Measurements from ENCODE around the gene DAB1. TPM values are rescaled to one million over a fixed set of nuclear protein-coding genes. Genes with fewer than 3 reads are reported as not detected.

DAB1 gene
- polyA plus RNA-seq, 1 donor: 5.6 TPM

DNA sequence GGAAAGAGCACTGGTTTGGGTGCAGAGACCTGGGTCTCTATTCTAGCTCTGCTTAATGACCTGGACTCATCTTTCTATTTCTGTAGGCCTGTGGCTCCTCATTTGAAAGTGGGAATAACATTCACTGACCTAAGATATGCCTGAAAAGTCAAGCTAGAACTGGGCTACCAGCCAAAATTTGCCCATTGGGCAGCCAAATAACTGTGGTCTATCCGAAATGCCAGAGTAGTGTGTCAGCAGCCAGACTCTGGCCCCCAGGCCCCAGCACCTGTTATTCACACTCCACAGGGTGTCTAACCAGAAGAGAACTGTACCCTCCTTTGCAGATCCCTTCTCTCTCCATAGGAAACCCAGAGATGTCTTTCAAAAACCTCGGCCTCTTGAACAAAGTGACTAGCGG is 12.6 kb downstream of the DAB1 start:
- no peak for DNase-seq

DNA sequence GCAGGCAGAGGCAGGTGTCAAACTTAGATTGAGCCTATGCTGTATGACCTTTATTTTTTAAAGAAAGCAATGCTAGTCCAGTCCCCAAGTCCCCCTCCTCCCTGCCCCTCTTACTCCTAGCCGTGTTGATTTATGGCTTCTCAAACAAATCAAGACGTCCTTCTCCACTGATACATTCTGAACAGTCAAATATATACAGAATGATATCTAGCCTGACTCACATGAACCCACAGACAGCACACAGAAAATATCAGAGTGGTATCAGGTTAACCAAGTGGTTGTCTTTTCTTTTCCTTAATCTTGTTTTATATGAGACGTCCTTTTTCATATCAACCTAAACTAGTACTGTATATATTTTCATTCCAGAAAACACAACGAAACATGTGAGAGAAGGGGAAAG is 13.4 kb downstream of the DAB1 start:
- no peak for DNase-seq

DNA sequence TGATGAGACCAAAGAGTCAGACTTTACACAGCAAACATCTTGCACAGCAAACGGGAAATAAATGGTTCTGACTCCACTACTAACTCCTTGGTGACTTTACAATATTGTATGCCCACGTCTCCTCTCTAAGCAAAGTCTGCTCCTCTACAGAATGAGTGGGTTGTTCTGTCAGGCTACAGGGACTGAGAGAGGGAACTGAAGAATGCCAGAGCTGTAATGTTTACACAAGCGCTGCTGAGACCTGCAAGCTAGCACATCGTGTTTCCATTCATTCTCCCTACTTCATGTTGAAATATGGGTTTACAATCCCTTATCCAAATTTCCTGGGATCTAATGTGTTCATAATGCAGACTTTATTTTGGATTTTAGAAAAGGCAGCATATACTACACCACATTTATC is 15.9 kb downstream of the DAB1 start:
- no peak for DNase-seq

DNA sequence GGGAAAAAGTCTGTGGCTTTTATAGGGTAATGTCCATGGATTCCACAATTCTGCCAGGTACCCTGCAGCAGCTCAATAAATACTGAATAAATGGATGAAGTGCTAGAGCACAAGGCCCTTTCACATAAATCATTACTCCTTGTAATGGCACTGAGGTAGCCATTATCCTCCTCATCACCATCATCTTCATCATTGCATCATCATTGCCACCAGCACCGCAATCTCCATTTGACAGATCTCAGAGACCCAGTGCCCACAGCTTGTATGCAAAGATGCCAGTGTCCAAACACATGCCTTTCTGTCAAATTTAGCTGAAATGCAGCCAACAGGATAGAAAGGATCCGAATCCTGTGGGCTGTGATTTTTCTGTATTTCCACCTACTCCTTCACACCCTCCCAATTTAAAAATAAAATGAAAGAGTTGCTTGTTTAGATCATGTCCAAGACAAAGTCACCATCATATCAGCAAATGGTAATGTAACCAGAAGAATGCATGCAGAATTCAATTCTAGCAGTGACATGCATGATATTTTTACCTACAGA is 17.4 kb downstream of the DAB1 start:
- no peak for DNase-seq

DNA sequence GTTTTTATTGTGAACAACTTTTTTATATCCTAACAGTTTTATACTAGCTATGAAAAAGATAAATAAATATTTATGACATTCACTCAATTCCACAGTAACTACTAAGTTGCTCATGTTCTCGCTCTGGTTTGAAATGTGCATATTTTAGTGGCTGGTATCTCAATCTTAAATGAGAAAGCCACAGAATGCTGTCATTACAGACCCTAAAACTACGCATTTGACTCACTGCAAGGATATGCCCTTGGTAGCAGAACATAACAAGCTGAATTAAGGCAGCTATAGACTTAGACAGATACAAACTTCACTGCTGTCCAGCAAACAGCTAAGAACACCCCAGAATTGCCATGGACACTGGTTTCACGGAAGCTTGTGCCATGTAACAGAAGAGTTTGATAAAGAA is 19.0 kb downstream of the DAB1 start:
- no peak for DNase-seq

DNA sequence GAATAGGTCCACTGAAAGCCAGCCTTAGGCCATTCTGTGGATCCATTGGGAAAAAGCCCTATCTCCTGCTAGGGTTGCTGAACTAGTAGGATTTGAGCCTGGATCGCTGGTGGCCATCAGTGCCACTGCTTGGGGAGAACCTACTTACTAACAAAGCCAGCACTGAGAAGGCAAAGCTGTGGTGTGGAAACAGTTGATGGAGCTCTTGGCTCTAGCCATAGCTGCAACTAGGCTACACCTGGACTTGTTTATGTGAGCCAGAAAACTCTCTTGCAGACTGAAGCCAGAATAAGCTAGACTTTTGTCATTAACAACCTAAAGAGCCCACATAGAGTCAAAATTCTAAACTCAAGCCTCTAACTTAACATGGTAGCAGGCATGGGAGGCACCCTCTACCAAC is 20.7 kb downstream of the DAB1 start:
- no peak for DNase-seq

DNA sequence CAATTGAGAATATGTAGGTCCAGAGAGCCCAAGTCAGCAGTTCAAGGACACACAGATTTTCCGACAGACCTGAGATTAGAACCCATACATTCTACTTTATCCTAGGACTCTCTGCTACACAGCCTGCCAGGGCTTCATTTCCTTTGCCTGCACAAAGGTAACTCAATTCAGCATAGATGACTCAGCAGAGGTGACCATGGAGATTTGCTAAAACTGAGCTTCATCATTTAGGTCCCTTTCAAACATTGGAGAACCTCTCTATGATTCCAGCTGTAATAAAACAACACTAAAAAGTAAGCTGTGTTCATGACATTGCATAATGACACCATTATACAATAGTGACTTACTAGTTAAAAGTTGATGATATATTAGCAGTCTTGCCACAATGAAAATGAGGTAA is 22.2 kb downstream of the DAB1 start:
- no peak for DNase-seq

DNA sequence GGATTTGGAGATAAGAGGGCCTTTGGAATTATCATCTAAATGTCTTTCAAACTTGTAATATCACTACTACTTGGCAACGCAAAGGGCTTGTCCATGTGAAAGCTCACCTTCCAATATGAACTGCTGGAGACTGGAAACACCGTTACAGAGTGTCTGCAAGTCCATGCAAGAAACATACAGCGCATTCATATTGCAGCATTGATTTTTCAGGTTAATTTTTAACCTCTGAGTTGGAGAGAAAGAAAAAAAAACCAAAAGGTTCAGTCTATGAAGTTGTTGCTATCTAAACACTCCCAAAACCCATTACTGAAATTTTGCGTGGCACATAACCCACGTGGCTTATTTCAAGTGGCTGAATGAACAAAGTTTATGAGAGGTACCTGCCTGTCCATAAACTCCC is 23.8 kb downstream of the DAB1 start:
- no peak for DNase-seq

DNA sequence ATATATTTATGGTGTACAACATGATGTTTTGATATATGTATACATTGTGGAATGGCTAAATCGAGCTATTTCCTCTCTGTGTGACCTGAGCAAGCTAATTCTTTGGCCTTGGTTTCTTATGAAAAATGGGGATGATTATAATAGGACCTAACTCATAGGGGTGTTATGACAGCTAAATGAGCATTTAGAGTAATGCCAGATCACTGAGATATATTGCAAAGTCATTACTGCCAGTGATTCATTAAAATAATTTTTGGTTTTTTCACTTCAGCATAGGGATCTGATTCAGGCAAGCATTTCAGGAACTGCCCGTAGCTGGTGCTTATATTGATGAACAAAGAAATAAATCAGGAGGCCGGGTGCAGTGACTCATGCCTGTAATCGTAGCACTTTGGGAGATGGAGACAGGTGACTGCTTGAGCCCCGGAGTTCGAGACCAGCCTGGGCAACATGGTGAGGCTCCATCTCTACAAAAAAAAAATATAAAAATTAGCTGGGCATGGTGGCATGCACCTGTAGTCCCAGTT is 30.7 kb downstream of the DAB1 start:
- DNase-seq: no peak

DNA sequence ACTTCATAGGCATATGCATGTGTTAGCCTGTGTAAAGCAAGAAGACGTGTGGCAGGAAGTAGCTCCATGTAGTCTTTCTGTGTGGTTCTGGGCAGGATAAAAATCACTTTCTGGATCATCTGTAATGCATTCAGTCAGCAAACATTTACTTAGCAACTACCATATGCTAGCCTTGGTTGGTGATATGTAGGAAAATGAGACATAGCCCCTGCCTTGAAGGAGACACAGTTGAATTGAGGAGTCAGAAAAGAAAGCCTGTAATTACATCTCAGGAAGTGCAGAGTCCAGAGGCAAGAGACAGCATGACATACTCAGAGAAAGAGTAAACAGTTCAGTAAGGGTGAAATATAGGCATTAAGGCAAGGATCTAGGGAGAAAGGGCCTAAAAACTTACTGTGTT is 38.5 kb downstream of the DAB1 start:
- no peak for DNase-seq

DNA sequence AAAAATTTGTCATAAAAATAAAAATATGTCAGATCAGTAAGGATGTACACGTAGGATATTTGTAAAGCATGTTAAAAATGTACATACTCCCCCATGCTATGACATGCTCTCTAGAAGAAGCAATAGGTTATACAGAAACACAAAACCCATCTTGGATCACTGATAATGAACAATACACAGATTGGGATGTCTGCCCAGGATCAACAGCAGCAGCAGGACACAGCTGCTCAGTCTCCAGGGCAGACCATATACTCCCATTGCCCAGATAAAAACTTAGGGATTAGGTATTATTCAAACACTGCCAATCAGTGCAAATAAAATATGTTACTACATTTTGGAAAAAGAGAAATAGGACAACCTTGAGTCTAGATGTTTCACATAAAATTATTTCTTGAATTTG is 39.0 kb downstream of the DAB1 start:
- DNase-seq: no peak

DNA sequence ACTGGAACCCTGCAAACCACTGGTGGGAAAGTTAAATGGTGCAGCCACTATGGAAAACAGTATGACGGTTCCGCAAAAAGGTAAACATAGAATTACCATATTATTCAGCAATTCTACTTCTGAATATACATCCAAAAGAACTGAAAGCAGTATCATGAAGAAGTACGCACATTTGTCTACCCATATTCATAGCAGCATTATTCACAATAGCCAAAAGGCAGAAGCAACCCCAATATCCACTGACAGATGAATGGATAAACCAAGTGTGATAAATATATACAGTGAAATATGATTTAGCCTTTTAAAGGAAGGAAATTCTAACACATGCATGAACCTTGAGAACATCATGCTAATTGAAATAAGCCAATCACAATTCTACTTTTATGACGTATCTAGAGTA is 39.6 kb downstream of the DAB1 start:
- no peak for DNase-seq

DNA sequence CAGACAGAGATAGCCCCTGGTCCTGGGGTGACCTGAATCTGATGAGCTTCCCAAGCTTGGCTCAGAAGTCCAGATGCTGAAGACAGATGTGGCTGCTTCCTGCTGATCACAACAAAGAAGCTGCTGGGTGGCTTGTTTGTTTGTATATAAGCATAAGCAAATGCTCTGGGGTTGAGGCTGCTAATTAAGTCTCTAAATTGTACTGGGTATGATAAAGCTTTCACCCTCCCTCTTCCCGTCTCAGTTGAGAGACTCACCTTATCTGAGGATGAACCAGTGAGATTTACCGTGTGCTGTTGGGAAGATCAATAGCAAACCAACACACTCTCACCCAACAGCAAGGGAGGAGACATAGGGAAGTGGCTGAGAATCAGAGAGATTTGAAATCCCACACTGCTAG is 42.0 kb downstream of the DAB1 start:
- no peak for DNase-seq

DNA sequence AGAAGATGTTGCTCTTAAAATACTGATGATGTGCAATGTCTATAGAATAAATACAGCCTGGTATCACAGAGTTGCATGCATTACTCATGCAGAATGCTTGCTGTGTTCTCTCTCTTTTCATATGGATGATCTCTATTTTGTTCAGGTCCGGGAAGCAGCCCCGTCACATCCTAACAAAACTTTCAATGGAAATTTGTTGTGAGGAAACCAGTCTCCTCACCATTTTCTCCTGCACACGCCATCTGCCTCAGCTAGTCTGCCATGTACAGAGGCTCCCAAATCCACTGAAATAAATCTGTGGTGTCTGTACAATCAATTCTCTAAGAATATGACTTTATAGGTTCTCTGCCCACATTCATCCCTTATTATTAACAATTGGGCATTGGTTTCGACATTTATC is 42.4 kb downstream of the DAB1 start:
- DNase-seq: no peak

DNA sequence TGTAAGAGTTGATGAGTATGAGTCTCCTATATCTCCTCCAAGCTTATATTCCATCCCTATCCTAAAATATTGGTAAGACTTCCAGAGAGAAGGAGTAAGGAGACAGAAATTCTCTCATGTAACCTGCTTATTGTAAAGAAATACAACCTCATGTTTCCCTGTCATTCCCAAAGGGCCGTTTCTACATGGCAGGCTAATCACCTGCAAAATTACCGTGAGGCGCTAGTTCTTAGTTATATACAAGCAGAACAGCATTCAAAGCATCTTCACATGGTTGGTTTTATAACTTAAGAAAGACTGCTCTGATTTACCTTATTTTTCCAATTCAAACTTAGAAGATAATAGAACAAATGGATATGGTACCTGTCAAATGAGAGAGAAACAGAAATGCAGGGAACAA is 42.9 kb downstream of the DAB1 start:
- DNase-seq: no peak

DNA sequence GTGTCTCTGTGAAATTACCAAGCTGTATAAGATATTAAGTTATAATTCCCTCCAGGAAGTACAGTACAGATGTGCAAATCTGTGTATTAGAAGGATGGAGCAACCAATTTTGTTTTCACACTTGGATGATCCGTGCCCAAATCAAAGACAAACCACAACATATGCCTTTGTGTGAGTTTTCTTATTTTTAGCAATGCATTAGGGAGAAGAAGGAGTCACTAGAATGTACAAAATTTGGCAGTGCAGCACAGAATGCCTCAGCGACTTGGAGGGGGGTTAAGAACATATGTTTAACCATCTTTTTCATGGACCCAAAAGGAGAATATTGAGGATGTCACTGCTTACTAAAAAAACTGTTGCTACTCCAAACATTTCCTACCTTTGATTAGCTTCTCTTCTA is 45.3 kb downstream of the DAB1 start:
- no peak for DNase-seq

DNA sequence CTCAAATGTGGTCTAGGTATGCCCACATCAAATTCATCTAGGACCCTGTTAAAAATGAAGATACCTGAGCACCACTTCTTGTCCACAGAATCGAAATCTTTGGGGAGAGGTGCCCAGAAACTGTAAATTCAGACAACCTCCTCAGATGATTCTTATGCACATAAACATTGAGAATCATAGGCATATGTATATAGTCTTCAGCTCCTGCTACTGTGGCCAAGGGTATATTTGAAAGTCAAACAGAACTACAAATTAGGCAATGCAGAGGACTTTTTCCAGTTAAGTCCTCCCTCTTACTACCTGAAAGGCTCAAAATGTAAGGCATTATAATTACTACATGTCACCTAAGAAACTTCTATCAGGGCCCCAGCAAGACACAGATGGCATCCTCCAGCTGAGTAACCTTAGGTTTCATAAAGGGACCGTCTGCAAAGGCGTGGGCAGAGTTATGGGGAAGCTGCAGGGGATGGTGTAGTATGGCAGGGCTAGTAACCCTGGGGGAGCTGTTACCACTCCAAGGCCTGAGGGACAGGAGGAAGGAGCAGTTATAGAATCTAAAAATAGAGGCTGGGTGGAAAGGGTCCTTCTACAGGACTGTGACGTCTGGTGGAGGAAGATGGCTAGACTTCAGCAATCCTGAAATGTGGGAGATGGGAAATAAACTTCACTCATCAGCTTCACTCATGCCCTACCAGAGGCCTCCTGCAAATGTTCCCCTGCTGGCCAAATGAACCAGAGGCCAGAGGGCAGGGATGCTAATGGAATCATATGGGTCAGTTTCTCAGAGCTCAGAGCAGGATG is 46.3 kb downstream of the DAB1 start:
- DNase-seq: no peak

DNA sequence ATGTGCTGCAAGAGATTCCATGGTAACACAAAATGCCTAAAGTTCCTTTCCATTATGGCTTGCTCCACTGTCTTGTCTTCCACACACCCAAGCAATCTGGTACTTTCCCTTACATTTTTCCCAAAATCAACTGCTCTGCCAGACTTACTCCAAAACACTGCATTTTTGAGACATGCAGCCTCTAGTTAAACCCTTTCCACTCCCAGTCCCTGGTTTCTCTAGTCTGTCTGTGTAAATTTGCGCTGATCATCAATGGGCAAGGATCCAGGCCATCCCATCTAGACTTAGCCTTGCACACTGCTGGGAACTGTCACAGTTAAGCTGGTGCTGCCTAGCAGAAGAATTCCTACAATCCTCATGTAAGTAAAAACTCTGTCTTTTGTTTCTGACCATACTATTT is 47.8 kb downstream of the DAB1 start:
- DNase-seq: no peak

DNA sequence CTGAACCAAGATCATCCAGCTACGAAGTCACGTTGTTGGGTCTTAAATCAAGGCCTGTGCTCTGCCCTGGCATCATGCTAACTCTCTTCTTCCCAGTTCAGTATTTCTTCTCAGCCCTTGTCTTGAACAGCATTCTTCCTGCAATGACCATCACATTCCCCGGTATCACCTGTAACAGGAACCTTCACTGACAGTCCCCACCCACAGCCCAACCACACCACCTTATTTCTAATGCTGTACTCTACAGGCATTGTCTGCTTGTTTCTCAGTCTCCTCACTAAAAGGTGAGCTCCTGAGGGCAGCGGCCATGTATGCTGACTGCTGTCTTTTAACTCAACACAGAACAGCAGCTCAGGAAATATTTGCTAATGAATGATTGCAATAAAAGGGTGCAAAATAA is 54.0 kb downstream of the DAB1 start:
- no peak for DNase-seq

DNA sequence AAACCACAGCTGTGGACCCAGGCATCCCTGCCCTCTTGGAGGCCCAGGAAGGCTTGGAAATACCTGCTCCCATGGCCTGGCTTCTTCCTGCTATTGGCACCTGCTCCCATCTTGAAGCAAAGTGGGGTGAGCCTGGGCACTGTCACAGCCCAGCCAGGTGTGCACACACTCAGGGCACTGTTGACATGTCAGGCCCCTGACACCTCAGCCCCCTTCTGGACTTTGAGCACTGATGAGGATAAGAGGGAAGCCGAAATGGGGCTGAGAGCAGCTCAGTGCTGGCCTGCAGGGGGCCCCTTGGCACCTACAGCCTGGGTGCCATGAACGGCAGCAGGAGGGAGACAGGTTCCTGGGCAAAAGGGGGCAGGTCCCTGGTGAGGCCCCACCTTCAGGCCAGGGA is 55.9 kb downstream of the DAB1 start:
- DNase-seq: no peak

DNA sequence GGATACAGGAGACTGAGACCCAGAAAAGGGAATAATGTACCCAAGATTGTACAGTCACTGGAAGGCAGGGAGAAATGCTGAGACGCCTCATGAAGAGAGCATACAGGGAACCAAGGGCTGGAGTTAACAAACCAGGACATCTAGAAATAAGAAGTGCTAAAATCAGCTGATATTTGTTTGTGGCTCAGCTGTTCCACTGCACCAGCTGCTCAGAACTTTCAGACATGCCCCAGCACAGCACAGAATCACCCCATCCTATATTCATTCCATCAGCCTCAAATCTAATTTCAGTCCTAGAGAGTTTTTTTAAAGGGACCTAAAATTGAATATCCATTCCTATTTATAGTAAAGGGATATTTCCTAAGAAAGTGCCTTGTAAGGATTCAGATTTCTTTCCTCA is 60.2 kb downstream of the DAB1 start:
- DNase-seq: no peak

DNA sequence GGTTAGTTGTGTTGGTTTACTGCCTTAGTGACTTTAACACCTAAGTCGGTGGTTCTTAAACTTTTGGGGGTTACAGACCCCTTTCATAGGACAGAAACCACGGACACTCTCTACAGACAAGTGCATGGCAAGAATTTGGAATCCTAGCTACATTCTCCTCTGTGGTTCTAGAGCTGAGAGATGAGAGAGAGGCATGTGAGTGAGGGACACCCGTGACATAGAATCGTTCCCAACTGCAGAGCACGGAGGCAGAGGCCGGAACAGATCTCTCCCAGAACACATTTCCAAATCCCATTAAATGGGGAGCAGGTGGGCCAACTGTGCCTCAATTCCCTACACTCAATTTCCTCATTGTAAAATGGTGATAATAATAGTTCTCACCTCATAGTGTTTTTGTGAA is 60.7 kb downstream of the DAB1 start:
- DNase-seq: no peak

DNA sequence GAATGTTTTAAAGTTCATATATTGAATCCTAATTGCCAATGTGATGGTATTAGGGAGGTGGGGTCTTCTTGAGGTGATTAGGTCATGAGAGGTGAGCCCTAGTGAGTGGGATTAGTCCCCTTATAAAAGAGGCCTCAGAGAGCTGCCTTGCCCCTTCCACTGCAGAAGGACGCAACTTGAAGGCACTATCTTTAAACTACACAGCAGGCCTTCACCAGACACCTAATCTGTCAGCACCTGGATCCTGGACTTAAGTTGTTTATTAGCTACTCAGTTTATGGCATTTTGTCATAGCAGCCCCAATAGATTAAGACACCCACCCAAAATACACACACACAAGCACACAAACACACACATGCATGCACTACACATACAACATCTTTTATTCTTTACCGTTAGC is 61.4 kb downstream of the DAB1 start:
- DNase-seq: no peak

DNA sequence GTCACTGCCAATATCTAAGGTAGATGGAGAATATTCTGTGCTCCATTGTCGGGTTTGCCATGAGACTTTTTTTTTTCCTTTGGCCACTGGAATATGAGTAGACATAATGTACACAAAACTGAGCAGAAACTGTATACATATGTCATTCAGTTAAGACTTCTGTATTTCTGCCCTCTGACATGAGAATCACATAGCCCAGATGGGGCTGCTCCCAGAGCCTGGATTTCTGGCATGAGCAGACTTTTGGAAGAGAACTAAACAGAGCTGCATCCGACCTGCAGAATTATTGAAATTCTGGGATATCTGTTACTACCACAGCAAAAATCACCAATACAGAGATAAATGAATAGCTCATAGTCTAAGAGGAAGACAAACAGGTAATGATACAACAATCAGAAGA is 62.3 kb downstream of the DAB1 start:
- DNase-seq: no peak
